Kidney tubule cell (primary cell): ENCODE results near the gene SCYGR8.
"Not testable (repeated sequence)": the region's sequence is repeated elsewhere in the genome, so short reads cannot be mapped to it uniquely, and the experiment has no call there.

Source experiments
- DNase-seq: peaks from one replicate; pipeline ENCODE4 v3.0.0-alpha.2; 2018; ENCODE audit warnings: low spot score

Gene SCYGR8, protein sequence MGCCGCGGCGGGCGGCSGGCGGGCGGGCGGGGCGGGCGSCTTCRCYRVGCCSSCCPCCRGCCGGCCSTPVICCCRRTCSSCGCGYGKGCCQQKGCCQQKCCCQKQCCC

DNA sequence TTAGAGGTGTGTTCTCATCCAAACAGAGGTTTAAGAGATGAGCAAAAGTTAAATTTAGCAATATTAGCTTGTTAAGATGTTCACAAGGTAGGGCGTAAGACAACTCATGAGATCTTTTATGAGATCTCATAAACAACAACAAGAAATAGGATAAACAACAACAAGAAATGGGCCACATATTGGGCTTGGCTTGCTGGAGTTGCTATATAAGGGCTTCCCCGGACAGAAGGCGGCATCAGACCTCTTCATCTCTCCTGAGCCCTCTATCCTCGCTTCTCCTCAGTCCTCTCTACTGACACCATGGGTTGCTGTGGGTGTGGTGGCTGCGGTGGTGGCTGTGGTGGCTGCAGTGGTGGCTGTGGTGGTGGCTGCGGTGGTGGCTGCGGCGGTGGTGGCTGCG lies at the start of gene SCYGR8:
Gene SCYGR8, plus strand, starts transcription at position 301 of the 400 bp plus-strand sequence. Its CDS starts 0 bp downstream, at position 301.
- no peak for DNase-seq

DNA sequence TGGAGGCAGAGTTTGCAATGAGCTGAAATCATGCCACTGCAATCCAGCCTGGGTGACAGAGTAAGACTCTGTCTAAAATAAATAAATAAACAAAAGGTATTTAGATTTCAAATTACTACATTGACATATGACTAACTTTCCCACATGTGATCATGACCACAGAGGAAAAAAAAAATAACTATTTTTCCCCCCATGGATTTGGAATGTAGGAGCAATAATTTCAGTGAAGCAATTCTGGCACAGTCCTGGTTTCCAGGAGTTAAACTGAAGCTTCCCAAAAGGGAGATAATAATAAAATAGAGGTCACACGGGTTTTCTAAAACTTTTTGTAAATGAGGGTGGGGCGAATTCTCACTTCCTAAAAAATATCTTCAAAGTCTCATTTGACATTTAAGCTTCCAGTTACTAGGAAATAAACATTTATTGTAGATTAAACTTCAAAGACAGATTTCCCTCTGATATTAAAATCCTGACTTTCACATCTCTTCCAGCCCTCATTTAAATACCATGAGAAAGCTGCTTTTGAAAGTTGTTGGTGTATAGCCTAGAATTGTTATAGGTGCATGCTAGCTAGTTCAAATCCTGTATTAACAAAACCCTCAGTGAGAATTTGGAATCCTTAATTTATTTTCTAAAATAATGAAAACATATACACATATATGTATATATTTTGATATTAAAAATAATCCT lies 48.6 kb upstream of the SCYGR8 start:
- DNase-seq = no peak

DNA sequence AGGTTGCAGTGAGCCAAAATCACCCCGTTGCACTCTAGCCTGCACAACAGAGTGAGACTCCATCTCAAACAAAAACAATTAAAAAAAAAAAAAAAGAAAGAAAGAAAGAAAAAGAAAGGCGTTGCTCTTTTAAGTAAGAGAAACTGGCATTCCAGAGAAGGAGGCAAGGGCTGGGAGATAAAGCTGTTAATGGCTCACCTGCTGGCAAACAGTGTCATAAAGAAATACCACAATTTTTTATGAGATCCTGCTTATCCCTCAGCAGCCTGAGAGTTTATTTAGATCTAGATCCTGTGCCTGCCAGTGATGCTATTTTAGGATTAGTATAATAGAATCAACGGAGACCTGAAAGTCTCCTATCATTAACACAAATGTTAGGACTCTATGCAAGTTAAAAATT lies 44.1 kb upstream of the SCYGR8 start:
- no peak for DNase-seq

DNA sequence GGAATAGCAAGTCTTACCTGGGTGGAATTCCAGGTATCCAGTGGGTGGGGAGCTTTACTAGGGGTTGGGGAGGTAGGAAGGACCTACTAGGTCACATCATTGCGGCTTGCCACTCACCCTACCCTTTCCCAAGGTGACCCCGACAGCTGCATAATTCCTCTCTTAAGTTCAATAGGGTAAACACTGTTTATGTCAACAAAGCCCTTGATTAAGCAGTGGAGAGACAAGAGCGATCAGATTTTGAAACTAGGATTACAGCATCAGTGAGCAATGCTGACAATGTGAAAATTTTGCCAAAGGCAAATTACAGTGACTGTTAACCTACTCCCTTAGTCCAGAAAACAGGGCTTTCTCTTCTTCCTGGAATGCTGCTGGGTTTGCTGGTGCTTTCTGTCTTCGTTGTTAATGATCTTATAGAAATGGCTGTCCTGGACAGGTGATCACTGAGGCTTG lies 42.4 kb upstream of the SCYGR8 start:
- DNase-seq = peak; percentile 70

DNA sequence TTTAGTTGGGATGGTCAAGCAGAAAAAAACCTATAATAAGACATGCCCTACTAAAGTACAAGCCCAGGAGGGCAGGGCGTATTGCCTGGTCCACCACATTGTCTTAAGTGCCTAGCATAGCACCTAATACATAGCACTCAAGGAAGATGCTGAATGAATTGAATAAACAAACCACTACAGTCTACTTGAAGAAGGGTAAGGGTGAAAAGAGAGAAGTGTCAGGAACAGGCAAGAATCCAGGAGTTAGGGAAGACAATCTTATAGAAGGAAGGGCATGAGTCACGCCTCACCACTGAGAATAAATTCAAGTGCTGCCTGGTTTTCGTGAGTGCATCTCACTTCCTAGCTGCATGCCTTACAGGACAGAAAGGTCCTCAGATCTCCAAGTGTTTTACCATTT lies 41.7 kb upstream of the SCYGR8 start:
- DNase-seq = peak; percentile 26

DNA sequence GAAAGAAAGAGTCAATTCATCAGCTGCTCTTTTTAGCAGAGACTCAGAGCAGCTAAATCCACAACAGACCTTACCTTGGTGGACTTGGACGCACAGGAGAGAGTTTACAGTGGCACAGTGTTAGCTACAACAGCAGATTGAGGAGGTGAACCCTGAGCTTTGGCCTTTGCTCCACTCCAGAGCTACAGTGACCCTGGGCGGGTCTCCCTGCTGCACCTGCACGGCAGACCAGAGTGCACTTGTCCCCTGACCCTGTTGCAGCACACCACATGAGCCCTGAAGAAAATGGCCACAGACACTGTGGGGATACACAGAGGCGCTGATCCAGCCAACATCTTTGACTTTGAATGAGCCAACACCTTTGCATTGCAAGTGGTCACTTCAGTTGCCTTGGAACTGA lies 38.8 kb upstream of the SCYGR8 start:
- no peak for DNase-seq

DNA sequence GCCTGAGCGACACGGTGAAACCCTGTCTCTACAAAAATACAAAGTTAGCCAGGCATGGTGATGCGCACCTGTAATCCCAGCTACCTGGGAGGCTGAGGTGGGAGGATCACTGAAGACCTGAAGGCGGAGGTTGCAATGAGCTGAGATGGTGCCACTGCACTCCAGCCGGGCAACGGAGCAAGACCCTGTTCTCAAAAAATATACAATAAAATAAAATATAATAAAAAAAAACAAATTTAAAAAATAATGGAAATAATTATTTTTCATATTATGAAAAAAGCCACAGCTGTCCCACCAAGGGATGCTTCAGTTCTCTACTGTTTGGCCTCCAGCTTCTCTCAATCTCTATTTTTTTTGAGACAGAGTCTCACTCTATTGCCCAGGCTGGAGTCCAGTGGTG lies 38.3 kb upstream of the SCYGR8 start:
- DNase-seq = no peak

DNA sequence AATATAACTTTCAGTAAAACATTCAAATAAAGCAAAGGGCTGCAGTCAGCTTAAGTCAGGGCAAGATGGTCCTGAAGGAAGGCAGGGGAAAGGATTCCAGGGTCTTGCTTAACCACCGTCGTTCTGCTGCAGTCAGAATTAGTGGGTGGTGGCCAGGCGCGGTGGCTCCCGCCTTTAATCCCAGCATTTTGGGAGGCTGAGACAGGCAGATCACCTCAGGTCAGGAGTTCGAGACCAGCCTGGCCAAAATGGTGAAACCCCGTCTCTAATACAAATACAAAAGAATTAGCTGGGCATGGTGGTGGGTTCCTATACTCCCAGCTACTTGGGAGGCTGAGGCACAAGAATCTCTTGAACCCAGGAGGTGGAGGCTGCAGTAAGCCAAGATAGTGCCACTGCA lies 34.7 kb upstream of the SCYGR8 start:
- DNase-seq = no peak

DNA sequence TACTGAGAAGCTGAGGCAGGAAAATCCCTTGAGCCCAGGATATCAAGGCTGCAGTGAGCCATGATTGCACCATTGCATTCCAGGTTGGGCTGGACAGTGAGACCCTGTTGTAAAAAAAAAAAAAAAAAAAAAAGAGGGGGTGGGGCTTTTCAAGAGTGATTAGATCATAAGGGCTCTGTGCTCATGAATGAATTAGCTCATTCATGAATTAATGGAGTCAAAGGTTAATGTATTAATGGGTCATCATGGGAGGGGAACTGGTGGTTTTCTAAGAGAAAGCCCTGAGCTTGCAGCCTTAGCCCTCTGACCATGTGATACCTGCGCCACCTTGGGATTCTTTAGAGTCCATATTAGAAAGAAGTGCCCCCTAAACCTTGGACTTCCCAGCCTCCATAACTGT lies 32.4 kb upstream of the SCYGR8 start:
- DNase-seq = no peak

DNA sequence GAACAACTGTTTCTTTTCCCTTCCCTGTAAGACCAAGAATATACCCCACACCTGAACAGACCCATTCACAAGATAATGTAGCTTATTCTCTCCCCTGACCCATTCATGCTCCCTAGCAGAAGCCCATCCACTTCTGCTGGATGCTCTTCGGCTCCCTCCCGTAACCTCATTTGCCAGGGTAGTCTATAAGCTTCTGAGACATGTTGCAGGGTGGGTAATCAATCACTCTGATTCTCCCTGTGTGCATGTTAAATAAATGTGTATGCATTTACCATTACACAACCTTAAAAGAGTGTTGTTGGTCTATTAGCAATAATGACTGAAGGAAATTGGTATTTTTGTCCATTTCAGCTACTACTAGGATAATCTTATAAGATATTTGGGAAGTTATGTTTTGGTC lies 29.2 kb upstream of the SCYGR8 start:
- DNase-seq = no peak

DNA sequence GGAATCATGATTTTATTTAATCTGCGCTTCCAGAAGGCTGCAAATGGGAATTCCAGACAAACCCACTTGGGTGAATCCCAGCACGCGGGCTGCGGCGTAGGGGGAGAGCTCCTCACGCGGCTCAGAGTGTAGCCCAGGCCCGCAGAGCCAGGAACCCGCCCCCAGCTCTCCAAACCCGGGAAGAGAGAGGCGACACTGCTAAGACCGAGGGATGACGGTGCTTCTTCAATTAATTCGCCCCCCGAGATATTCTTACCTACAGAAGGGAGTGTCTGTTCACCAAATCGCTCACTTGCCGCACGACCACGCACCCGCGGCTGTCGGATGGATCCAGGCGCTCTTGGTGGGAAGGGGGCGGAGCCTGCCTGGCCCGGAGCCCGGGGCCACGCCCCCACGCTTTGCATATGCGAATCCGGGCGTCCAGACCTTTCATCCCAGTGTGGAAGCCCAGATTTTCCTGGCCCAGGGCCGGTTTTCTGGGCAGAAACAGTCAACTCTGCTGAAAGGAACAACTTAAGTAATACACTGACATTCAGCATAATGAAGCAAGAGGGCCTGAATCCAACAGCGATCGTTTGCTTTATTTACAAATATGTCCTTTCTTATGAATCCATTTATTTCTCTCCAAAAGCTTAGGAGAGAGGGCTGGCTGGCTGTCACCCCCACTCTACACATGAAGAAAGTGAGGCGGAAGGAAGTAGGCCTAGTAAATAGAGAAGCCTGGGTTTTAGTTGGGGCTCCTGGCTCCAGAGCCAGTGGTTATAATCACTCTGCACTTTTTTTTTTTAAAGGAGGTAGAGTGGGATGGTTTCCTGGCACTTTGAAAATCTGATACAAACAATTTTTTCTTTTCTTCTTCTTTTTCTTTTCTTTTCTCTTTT lies 27.8 kb upstream of the SCYGR8 start, which contains the start of gene SLC19A3:
Gene SLC19A3, minus strand, starts transcription at position 342 of the 881 bp plus-strand sequence. CDS start 15,710 bp downstream, outside the sequence.
- peak; percentile 73 for DNase-seq

DNA sequence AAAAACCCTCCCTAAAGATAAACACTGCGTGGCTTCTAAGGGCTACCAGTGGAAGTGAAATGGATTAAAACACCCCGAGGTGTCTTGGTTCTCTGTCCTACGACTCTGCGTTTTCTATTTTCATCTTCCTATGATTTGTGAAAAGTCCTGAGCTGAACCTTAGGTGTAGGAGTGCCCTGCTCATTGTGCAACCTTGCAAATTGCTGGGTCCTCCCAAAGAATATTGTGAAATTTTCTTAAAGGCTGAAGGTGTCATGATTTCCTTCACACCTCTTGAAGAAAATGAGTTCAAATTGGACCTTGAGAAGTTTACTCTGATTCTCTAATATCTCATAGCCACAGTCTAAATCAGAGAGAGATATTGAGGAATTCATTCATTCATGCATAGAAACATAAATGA lies 26.1 kb upstream of the SCYGR8 start:
- DNase-seq = no peak

DNA sequence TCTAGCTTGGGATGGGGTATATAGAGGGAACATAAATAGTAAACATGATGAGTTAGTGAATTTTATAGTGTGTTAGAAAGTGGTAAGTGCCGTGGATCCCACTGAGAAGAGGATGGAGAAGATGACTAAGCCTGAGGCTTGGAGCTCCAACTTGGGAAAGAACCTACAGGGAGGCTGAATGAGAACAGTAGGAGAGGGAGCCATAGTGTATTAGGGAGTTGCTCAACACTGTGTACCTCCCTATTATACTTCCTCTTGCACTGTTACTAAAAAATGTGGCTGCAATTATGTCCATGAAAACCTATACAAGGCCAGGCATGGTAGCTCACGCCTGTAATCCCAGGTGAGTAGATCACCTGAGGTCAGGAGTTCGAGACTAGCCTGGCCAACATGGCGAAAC lies 25.0 kb upstream of the SCYGR8 start:
- no peak for DNase-seq

DNA sequence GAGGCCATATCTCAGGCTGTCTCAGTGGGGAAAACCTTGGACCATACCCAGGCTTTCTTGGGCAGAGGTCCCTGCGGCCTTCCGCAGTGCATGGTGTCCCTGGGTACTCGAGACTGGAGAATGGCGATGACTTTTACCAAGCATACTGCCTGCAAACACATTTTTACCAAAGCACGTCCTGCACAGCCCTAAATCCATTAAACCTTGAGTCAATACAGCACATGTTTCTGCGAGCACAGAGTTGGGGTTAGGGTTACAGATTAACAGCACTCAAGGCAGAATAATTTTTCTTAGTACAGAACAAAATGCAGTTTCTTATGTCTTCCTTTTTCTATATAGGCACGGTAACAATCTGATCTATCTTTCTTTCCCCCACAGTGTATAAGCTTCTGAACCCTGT lies 22.9 kb upstream of the SCYGR8 start:
- DNase-seq = not testable (repeated sequence)

DNA sequence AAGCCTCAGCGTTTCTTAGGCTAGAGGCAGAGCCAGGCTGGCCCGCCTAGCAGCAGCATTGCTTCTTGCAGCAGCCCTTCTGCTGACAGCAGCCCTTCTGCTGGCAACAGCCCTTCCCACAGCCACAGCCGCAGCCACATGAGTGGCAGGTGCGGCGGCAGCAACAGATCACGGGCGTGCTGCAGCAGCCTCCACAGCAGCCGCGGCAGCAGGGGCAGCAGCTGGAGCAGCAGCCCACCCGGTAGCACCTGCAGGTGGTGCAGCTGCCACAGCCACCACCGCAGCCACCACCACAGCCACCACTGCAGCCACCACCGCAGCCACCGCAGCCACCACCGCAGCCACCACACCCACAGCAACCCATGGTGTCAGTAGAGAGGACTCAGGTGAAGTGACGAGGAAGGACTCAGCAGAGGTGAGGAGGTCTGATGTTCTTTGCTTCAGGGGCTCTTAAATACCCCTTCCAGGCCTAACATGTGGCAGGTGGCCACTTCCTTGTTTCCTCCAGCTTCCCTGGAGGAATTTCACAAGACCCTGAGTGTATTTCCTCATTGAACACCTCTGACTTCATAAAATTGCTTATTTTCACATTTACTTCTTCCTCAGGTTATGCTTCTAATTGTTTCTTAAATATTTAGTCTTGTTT lies 21.2 kb upstream of the SCYGR8 start, which contains the start of gene SCYGR6:
Gene SCYGR6, minus strand, starts transcription at position 364 of the 646 bp plus-strand sequence. Its CDS starts 0 bp downstream, at position 364.
- no peak for DNase-seq

DNA sequence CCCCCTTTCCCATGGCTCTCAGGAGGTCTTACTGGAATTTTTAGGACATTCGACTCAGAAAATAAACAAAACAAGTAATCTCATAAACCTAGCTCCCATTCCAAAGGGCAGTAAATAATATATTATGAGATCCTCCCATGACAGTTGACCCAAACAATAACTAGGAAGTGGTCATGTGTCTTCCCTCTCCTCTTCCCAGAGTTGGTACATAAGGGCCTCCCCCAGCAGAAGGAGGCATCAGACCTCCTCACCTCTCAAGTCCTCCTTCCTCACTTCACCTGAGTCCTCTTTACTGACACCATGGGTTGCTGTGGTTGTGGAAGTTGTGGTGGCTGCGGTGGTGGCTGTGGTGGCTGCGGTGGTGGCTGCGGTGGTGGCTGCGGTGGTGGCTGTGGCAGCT lies 17.7 kb upstream of the SCYGR8 start, which contains the start of gene SCYGR7:
Gene SCYGR7, plus strand, starts transcription at position 301 of the 400 bp plus-strand sequence. Its CDS starts 0 bp downstream, at position 301.
- DNase-seq = no peak

DNA sequence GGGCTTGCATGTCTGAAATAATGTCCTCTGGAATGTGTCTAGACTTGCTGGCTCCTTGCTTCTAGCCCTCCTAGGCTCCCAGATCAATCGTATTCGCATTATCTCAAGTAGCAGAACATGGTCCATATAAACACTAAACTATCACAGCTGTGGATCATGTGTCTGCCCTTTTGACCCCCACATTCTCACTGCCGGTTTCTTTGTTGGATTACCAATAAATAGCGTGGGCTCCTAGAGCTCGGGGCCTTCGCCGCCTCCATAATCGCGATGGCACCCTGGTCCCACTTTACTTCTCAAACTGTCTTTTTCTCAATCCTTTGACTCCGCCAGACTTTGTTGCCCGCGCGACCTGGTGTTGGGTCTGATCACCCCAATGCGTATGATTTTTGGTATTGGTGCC lies 6.3 kb upstream of the SCYGR8 start:
- DNase-seq = no peak

DNA sequence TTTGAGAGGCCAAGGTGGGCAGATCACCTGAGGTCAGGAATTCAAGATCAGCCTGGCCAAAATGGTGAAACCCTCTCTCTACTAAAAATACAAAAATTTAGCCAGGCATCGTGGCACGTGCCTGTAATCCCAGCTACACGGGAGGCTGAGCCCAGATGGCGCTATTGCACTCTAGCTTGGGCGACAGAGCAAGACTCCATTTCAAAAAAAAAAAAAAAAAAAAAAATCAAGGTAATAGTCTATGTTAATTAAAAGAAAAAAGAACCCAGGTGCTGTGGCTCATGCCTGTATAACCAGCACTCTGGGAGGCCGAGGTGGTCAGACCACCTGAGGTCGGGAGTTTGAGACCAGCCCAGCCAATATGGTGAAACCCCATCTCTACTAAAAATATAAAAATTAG lies 5.0 kb upstream of the SCYGR8 start:
- DNase-seq = peak; percentile 25

DNA sequence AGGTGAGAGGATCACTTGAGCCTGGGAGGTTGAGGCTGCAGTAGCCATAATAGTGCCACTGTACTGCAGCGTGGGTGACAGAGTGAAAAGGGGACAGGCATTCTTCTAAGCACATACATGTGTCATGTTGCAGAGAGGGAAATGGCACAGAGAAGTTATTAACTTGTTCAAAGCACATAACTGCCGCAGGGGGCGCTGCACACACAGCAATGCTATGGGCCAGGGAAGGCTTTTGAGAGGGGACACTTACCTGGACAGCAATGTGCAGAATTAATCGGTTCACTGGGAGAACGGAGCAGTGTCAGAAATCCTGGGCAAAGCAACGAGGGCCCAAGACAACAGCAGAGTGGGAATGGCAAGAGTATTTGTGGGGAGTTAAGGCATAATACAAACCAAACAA lies 2.4 kb downstream of the SCYGR8 start:
- no peak for DNase-seq

DNA sequence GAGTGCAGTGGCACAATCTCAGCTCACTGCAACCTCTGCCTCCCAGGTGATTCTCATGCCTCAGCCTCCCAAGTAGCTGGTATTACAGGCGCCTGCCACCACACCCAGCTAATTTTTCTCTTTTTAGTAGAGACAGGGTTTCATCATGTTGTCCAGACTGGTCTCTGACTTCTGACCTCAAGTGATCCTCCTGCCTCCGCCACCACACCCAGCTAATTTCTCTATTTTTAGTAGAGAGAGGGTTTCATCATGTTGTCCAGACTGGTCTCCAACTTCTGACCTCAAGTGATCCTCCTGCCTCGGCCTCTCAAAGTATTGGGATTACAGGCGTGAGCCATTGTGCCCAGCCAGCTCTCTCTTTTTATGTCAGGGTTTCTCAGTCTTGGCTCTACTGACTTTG lies 10.6 kb downstream of the SCYGR8 start:
- not testable (repeated sequence) for DNase-seq

DNA sequence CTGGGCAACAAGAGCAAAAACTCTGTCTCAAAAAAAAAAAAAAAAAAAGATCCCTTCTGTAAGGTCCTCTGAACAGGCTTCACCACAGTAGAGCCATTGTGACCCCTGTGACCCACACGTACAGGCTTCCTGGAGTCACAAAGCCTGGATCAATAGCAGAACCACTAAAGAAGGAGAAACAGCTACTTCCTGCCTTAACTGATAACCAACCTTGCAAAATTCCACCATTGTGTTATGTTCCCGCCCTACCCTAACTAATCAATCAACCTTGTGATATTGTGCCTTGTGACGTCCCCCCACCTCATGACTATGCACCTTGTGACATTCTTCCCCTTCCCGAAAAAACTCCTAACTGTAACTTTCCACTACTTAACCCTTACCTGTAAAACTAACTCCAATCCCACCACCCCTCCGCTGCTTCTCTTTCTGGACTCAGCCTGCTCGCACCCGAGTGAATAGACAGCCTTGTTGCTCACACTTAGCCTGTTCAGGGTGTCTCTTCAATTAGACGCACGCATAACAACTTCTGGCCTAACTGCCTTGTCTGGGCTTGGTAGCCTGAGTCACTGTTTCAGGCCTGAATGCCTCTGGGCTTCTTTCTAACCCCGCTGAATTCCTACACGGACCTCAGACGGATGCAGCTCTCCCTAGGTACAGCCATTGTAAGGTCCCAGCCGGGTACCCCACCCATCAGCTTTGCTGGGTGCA lies 13.9 kb downstream of the SCYGR8 start:
- peak; percentile 98 for DNase-seq
